ENCODE measurements around the gene OXLD1. TPM values are rescaled to one million over a fixed set of nuclear protein-coding genes. Genes with fewer than 3 reads are reported as not detected.
"Not testable (repeated sequence)": the region's sequence is repeated elsewhere in the genome, so short reads cannot be mapped to it uniquely, and the experiment has no call there.

The OXLD1 gene
- total RNA-seq, 1 experiment from 2014 or later: 75.9 TPM

DNA sequence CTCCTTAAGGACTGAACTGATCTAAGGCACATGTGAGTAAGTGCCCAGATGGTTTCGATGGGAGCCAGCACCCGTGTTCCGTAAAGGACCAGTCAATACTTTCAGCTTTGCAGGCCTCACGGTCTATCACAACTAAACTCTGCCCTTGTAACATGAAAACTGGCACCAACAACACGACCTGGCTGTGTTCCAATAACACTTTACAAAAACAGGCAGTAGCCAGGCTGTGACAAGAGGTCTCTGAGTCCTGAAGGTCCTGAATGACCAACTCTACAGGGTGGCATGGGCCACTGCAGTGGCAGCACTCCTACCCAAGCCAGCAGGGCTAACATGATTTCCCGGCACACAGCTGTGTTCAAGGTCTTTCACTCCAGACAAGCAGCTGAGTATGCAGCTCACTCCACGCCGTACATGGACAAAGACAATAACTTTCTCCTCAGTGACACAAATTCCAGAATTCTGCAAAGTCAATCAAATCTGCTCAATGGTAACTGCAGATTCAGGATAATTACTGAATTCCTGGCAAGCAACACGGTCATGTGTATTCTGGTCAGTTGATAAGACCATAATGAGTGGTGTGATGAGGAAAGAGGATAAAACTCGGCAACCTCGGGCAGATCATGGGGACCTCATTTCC is 44.8 kb downstream of the OXLD1 start:
- ChIA-PET POLR2A (no interaction called here), CTCF (no interaction called here), RAD21 (ENCODE audit: low non-redundant PET in 1 of 2, low total read pairs in 2 of 2, uncharacterized antibody in 2 of 2, unreplicated experiment in 2 of 2) (no interaction called here)
- TSS peak; percentile 19 for BruUV-seq (replicated peaks)
- Histone ChIP-seq H3K79me2 (ENCODE audit: insufficient read depth, low read length) (peaks cover 80% of the 10 kb centered on the region), H3K27me3 (ENCODE audit: insufficient read depth, low read length) (no peaks in the 10 kb centered on the region), H4K20me1 (ENCODE audit: insufficient read depth) (peaks cover 14% of the 10 kb centered on the region; the same call in 1 of the 2 replicates), H3K27ac (ENCODE audit: low read depth, low read length) (no peak overlapping the region), H3K4me3 (replicated peaks in 1 of 2; ENCODE audit: low read depth in 1 of 2, low read length in 2 of 2) (no peak overlapping the region), H3K9me2 (ENCODE audit: insufficient read depth) (no peaks in the 10 kb centered on the region), H3K4me1 (ENCODE audit: control insufficient read depth in 1 of 2, insufficient read depth in 2 of 2, low read length in 2 of 2) (no peaks in the 10 kb centered on the region), H2AFZ (ENCODE audit: low read depth, low read length, poor library complexity, severe bottlenecking) (no peak overlapping the region), H3K36me3 (ENCODE audit: control insufficient read depth in 1 of 2, insufficient read depth in 2 of 2, low read length in 2 of 2) (peaks cover 67 to 73% of the 10 kb centered on the region in 2 experiments), H3K4me2 (ENCODE audit: low read length) (no peak overlapping the region), H3K9me3 (ENCODE audit: control insufficient read depth in 1 of 2, insufficient read depth in 1 of 2, low read depth in 1 of 2, low read length in 2 of 2) (no peaks in the 10 kb centered on the region), H3K9ac (ENCODE audit: low read length) (no peak overlapping the region)
- no peak for DNase-seq (ENCODE audit: low read depth, low spot score)
- intact Hi-C loops (cut with micrococcal nuclease): no loop called here
- TF ChIP-seq EZH2phosphoT487 (IDR thresholded peaks at IDR 0.05; ENCODE audit: borderline replicate concordance) (no peak), SP1 (IDR thresholded peaks at IDR 0.05; ENCODE audit: low read depth) (no peak), ZFX (IDR thresholded peaks at IDR 0.05) (no peak), POLR2AphosphoS5 (IDR thresholded peaks at IDR 0.05; ENCODE audit: low read depth, low read length) (no peak), SIN3A (IDR thresholded peaks at IDR 0.05; ENCODE audit: low read depth) (no peak), ZNF274 (IDR thresholded peaks at IDR 0.05; ENCODE audit: low read depth, low read length) (no peak), YY1 (IDR thresholded peaks at IDR 0.05; ENCODE audit: extremely low read depth, insufficient replicate concordance, low read depth, low read length) (no peak)
- ATAC-seq: no peak

DNA sequence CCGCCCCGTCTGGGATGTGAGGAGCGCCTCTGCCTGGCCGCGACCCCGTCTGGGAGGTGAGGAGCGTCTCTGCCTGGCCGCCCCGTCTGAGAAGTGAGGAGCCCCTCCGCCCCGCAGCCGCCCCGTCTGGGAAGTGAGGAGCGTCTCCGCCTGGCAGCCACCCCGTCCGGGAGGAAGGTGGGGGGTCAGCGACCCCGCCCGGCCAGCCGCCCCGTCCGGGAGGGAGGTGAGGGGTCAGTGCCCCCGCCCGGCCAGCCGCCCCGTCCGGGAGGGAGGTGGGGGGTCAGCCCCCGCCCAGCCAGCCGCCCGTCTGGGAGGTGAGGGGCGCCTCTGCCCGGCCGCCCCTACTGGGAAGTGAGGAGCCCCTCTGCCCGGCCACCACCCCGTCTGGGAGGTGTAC is 48.1 kb downstream of the OXLD1 start:
- H3K27ac ChIP-seq (ENCODE audit: low read depth, low read length); BruUV-seq (replicated peaks); H2AFZ ChIP-seq (ENCODE audit: low read depth, low read length, poor library complexity, severe bottlenecking); H3K9ac ChIP-seq (ENCODE audit: low read length); H3K4me3 ChIP-seq (replicated peaks in 1 of 2; ENCODE audit: low read depth in 1 of 2, low read length in 2 of 2); H3K9me2 ChIP-seq (ENCODE audit: insufficient read depth); H3K9me3 ChIP-seq (ENCODE audit: control insufficient read depth in 1 of 2, insufficient read depth in 1 of 2, low read depth in 1 of 2, low read length in 2 of 2); RAD21 ChIA-PET (ENCODE audit: low non-redundant PET in 1 of 2, low total read pairs in 2 of 2, uncharacterized antibody in 2 of 2, unreplicated experiment in 2 of 2); POLR2A ChIA-PET; H3K27me3 ChIP-seq (ENCODE audit: insufficient read depth, low read length); CTCF ChIA-PET; H3K4me2 ChIP-seq (ENCODE audit: low read length); DNase-seq (ENCODE audit: low read depth, low spot score); H3K4me1 ChIP-seq (ENCODE audit: control insufficient read depth in 1 of 2, insufficient read depth in 2 of 2, low read length in 2 of 2); intact Hi-C loops (cut with micrococcal nuclease); ATAC-seq: not testable (repeated sequence)
- Histone ChIP-seq H3K36me3 (ENCODE audit: control insufficient read depth in 1 of 2, insufficient read depth in 2 of 2, low read length in 2 of 2) (peaks cover 55 to 68% of the 10 kb centered on the region in 2 experiments), H4K20me1 (ENCODE audit: insufficient read depth) (peaks cover 14% of the 10 kb centered on the region; the same call in 1 of the 2 replicates), H3K79me2 (ENCODE audit: insufficient read depth, low read length) (peaks cover 85% of the 10 kb centered on the region)

Measured in HCT116 (cell line).